ENCODE results near the gene VWA2. TPM values are rescaled to one million over a fixed set of nuclear protein-coding genes. Genes with fewer than 3 reads are reported as not detected.
"Not testable (repeated sequence)": the region's sequence is repeated elsewhere in the genome, so short reads cannot be mapped to it uniquely, and the experiment has no call there.

VWA2 gene
- total RNA-seq, 2 donors from 2014 or later = not detected

DNA sequence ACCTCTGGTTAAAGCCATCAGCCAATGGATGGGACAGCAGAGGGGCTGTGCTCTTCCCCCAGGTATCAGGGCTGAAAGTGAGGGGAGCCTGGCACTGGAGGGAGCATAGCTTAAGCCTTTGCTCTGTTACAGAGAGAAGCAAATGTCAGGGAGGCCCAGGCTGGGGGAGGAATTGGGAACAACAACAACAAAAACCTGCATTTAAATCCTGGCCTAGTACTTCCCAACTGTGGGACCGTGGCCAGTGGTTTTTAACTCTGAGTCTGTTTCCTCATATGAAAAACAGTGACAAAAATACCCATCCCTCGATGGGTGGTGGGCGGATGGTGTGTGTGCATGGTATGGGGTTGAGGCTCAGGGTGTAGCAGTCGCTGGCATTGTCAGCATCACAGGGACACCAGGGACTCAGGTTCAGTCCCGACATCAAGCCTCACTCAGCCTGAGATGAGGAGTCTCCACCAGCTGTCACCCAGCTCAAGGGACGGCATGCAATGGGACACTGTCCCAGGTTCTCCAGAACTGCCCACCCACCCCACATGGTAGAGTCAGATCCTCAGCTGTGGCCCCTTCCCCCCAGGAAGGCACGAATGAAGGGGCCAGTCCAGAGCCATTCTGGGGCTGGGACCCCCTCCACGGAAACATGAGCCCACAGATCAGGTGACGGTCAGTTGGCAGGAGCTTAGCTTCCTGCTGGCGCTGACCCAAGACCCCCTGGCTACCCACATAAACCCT lies 90.7 kb downstream of the VWA2 start:
- intact Hi-C loops (cut with DNase I) = no loop called here
- DNase-seq (ENCODE audit: low spot score) = no peak

- no peak for DNase-seq (ENCODE audit: low spot score)
- intact Hi-C loops (cut with DNase I) = no loop called here
Observed at GRCh38 chr10:114332301-114333192, 93.5 kb downstream of the VWA2 start.

- DNase-seq (ENCODE audit: low spot score) = peak; percentile 11
- intact Hi-C loops (cut with DNase I) = not testable (repeated sequence)
Observed at GRCh38 chr10:114333441-114333840, 94.4 kb downstream of the VWA2 start.

GRCh38 chr10:114334301-114334700 lies 95.2 kb downstream of the VWA2 start:
- intact Hi-C loops (cut with DNase I) = no loop called here
- DNase-seq (ENCODE audit: low spot score) = peak; percentile 43

GRCh38 chr10:114335614-114336013 lies 96.6 kb downstream of the VWA2 start:
- intact Hi-C loops (cut with DNase I) = no loop called here
- no peak for DNase-seq (ENCODE audit: low spot score)

- intact Hi-C loops (cut with DNase I) = no loop called here
- no peak for DNase-seq (ENCODE audit: low spot score)
Observed at GRCh38 chr10:114336823-114337509, 97.9 kb downstream of the VWA2 start.

GRCh38 chr10:114337510-114338462 lies 98.7 kb downstream of the VWA2 start:
- DNase-seq (ENCODE audit: low spot score) = no peak
- intact Hi-C loops (cut with DNase I) = no loop called here

DNA sequence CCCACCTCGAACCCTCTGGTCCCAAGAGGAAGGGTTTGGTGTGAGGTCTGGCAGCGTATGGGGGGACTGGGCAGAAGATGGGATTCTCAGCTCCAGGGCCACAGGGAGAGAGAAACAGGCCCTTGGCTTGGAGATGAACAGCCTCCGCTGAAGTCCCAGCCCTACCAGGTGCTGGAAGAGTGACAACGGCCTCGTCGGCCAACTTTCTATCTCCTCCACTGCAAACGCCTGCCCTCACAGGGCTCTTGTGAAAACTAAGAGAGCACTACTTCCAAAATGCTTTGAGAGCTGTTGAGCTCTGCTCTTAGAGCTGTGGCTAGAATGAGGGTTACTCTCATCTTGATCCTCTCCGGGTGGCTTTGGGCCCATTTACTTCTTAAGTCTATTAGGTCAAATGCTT lies 101.8 kb downstream of the VWA2 start:
- no peak for DNase-seq (ENCODE audit: low spot score)
- intact Hi-C loops (cut with DNase I) = no loop called here

Other genes starting within 250 kb of the VWA2 start
- gene ADRB1, start 195.4 kb upstream of the VWA2 start, total RNA-seq = under 1 TPM; 0.14 to 0.32 TPM
- 10 to 100 TPM; 17.7 to 18.2 TPM for gene CCDC186, start 65.1 kb upstream of the VWA2 start, total RNA-seq
- gene TDRD1, start 59.9 kb upstream of the VWA2 start, total RNA-seq = under 1 TPM; 0.48 to 0.69 TPM
- gene AFAP1L2, start 165.2 kb downstream of the VWA2 start, total RNA-seq = 1 to 10 TPM; 4.5 to 7.9 TPM